Thyroid gland (tissue), 4 donors: ENCODE data around the gene TSFM.

Experiments
- CTCF ChIP-seq, 6 experiments: fragments of 200-600 bp in 3 of 6; fragments of 450-650 bp in 3 of 6; sonication (generic) in 3 of 6; IDR thresholded peaks; one replicate each; pipeline ENCODE4 v1.5.1; 2016 to 2019; ENCODE audit warnings: antibody characterized with exemption in 6 of 6, mild to moderate bottlenecking in 2 of 6, inconsistent platforms in 1 of 6, moderate library complexity in 1 of 6
- POLR2A ChIP-seq, 2 donors: fragments of 450-650 bp; IDR thresholded peaks; one replicate each; pipeline ENCODE4 v1.6.1; 2017; ENCODE audit warnings: antibody characterized with exemption in 2 of 2, mild to moderate bottlenecking in 2 of 2, moderate library complexity in 1 of 2

DNA sequence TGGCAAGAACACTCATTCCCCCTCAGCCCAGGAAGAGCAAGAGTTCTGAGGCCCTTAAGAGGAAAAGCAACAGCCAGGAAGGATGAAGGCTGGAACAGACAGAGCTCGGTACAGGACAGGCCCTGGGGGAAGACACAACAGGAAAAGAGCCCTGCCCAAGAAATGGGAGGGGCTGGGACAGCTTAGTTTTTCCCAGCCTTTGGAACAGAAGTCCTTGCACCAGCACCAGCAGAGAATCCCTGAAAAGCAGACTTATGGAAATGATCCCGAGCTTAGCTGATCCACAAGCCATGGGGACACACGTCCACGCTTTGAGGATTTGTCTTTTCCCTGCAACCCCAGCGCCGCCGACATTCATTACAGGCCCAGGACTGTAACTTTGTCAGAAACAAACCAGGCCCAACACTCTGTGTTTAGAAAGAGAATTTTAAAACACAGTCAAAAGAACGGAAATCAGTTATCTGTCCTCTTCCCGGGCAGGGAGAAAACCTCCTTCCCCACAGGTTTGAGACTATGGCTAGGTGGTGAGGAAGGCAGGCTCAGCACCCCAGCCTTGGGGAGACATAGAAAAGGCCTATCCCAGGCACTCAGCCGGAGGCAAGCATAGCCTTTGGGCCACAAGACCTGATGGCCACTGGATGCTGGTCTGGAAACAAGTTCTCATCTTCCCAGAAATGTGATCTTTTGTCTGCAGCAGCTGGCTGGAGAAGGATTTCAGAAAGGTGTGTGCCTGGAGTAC, 40.0 kb downstream of the TSFM start:
- no peak for TF ChIP-seq CTCF (IDR thresholded peaks at IDR 0.05)
- TF ChIP-seq POLR2A (IDR thresholded peaks at IDR 0.05) = no peak
